Measurements from ENCODE around the gene AMOTL2. TPM values are rescaled to one million over a fixed set of nuclear protein-coding genes. Genes with fewer than 3 reads are reported as not detected.

AMOTL2 gene
- total RNA-seq, 2 experiments from 2014 or later = 0.31 TPM; not detected in 1

GRCh38 chr3:134311265-134311664, 63.0 kb downstream of the AMOTL2 start:
- Mint-ChIP-seq H3K36me3 (ENCODE audit: low read depth) (no peaks in the 10 kb centered on the region), H3K4me3 (no peak overlapping the region), H3K27ac (no peak overlapping the region), H3K4me1 (ENCODE audit: low read depth) (peaks cover 3% of the 10 kb centered on the region), H3K9me3 (no peaks in the 10 kb centered on the region), H3K27me3 (ENCODE audit: low read depth) (peaks cover 30% of the 10 kb centered on the region)
- no peak for DNase-seq
- CTCF ChIA-PET = interaction anchor here (7.4 kb wide), 1 partner anchor 164 kb away, joined by 95 read pairs; no protein-coding TSS in a partner anchor
- intact Hi-C loops (cut with micrococcal nuclease) = no loop called here

DNA sequence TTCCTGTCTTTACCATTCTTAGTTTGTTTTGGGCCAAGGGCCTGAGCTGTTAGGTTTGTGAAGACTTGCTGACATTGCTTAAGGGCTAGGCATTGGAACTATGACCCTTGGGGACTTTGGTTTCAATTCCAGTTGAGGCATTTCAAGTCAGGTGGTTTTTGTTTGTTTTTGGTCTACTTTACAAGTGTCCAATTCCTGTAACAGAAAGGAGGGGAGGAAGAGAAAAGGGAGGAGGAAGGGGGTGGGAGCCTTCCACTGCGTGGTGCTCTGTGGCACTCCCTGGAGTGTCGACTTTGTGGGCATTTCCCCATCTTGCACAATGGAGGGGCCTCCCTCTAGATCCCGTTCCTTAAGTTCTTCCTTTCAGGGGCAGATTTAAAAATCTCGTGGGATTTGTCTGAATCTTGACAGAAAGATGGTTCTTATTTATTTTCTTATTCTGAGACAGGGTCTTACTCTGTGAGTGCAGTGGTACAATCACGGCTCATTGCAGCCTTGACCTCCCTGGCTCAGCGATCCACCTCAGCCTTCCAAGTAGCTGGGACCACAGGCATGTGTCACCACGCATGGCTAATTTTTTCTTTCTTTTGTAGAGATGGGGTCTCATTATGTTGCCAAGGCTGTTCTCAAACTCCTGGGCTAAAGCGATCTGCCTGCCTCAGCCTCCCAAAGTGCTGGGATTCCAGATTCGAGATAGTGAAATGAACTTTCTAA, 64.1 kb downstream of the AMOTL2 start:
- CTCF ChIA-PET = interaction anchor here (1.3 to 7.4 kb wide), 4 partner anchors 57 to 165 kb away, joined by 3 to 95 read pairs (median 18); no protein-coding TSS in a partner anchor
- H3K27me3 Mint-ChIP-seq (ENCODE audit: low read depth) = peaks cover 35% of the 10 kb centered on the region
- H3K9me3 Mint-ChIP-seq = no peaks in the 10 kb centered on the region
- H3K36me3 Mint-ChIP-seq (ENCODE audit: low read depth) = no peaks in the 10 kb centered on the region
- no peak for DNase-seq
- no peak overlapping the region for H3K4me3 Mint-ChIP-seq
- H3K27ac Mint-ChIP-seq = no peak overlapping the region
- peaks cover 3% of the 10 kb centered on the region for H3K4me1 Mint-ChIP-seq (ENCODE audit: low read depth)
- intact Hi-C loops (cut with micrococcal nuclease) = no loop called here

GRCh38 chr3:134308350-134308891, 65.8 kb downstream of the AMOTL2 start:
- Mint-ChIP-seq H3K27me3 (ENCODE audit: low read depth) (peaks cover 20% of the 10 kb centered on the region), H3K36me3 (ENCODE audit: low read depth) (no peaks in the 10 kb centered on the region), H3K27ac (no peak overlapping the region), H3K4me3 (no peak overlapping the region), H3K4me1 (ENCODE audit: low read depth) (peaks cover 2% of the 10 kb centered on the region), H3K9me3 (no peaks in the 10 kb centered on the region)
- intact Hi-C loops (cut with micrococcal nuclease) = loop anchor here (1.0 kb wide), 6 partner anchors 70 to 184 kb away; no protein-coding TSS in a partner anchor
- peak; percentile 86 for DNase-seq
- CTCF ChIA-PET = interaction anchor here (0.7 to 7.4 kb wide), 24 partner anchors 9 to 186 kb away, joined by 3 to 95 read pairs (median 4); no protein-coding TSS in a partner anchor

DNA sequence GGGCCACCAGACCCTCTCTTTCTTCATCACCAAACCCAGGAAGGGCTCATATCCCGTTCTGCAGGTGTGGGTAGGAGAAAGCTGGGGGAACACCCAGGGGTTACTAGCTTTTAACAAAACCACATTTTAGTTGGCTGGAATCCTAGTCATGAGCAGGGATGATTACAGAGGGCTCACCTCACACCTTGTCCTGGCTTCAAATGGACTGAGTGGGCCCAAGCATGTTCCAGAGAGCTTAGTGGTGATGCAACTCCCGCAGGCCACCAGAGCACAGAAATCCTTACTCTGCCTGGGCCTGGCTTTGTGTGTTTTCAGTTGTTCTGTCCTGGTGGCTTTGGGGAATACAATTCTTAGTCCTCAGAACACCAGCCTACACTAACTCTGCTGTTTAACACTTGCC, 66.8 kb downstream of the AMOTL2 start:
- Mint-ChIP-seq H3K27me3 (ENCODE audit: low read depth) (peaks cover 18% of the 10 kb centered on the region), H3K4me1 (ENCODE audit: low read depth) (no peaks in the 10 kb centered on the region), H3K36me3 (ENCODE audit: low read depth) (no peaks in the 10 kb centered on the region), H3K27ac (no peak overlapping the region), H3K9me3 (no peaks in the 10 kb centered on the region), H3K4me3 (no peak overlapping the region)
- CTCF ChIA-PET = interaction anchor here (0.7 to 7.4 kb wide), 11 partner anchors 10 to 180 kb away, joined by 3 to 95 read pairs (median 4); no protein-coding TSS in a partner anchor
- DNase-seq = no peak
- intact Hi-C loops (cut with micrococcal nuclease) = no loop called here

DNA sequence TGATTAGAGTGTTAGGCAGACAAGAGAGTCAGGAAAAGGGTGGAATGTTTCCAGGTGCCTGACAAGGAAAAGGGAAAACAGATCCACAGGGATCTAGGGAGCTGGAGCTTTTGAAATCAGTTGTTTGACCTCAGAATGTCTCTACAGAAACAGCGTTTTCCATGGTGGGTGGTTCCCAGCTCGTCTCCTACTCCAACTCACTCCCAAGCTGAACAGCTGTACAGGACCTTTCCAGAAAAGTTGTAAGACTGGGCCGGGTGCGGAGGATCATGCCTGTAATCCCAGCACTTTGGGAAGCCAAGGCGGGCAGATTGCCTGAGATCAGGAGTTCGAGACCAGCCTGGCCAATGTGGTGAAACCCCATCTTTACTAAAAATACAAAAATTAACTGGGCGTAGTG, 67.9 kb downstream of the AMOTL2 start:
- H3K36me3 Mint-ChIP-seq (ENCODE audit: low read depth) = no peaks in the 10 kb centered on the region
- peaks cover 14% of the 10 kb centered on the region for H3K27me3 Mint-ChIP-seq (ENCODE audit: low read depth)
- no peak overlapping the region for H3K4me3 Mint-ChIP-seq
- CTCF ChIA-PET = interaction anchor here (1.8 to 7.4 kb wide), 3 partner anchors 87 to 169 kb away, joined by 5 to 95 read pairs (median 10); no protein-coding TSS in a partner anchor
- H3K27ac Mint-ChIP-seq = no peak overlapping the region
- no peaks in the 10 kb centered on the region for H3K9me3 Mint-ChIP-seq
- intact Hi-C loops (cut with micrococcal nuclease) = no loop called here
- no peaks in the 10 kb centered on the region for H3K4me1 Mint-ChIP-seq (ENCODE audit: low read depth)
- no peak for DNase-seq

Small RNAs within 50 kb of the gene (microRNA-seq; reads per million reads assigned to microRNA genes)
- gene MIR6827 (ENCODE audit: borderline microRNAs expressed, borderline replicate concordance) = not detected

Other genes starting within 250 kb of the AMOTL2 start
- gene RYK, start 123.6 kb downstream of the AMOTL2 start, total RNA-seq = 10 to 100 TPM; 19.5 to 19.7 TPM
- 10 to 100 TPM; 42.6 to 44.7 TPM for gene ANAPC13, start 111.5 kb upstream of the AMOTL2 start, total RNA-seq
- 10 to 100 TPM; 26.9 to 27.0 TPM for gene CEP63, start 111.6 kb upstream of the AMOTL2 start, total RNA-seq